H1 (cell line): Measurements from ENCODE around the gene PDE1C. TPM values are rescaled to one million over a fixed set of nuclear protein-coding genes. Genes with fewer than 3 reads are reported as not detected.

Experiments
- ASH2L ChIP-seq: fragments of 200-600, 300-600 bp; sonication (generic); IDR thresholded peaks from one replicate; pipeline ENCODE4 v1.7.1; 2017; ENCODE audit warnings: low read length
- CBX8 ChIP-seq: fragments of 300-800, 300-1000 bp; sonication (generic); IDR thresholded peaks from 2 replicates; pipeline ENCODE4 v1.7.1; 2016; ENCODE audit warnings: low read depth, low read length, borderline replicate concordance
- CHD7 ChIP-seq: fragments of 300-600 bp; sonication (generic); IDR thresholded peaks from 2 replicates; pipeline ENCODE4 v1.7.1; 2012; ENCODE audit warnings: low read length, moderate library complexity, mild to moderate bottlenecking, inconsistent platforms; ENCODE audit not compliant: insufficient replicate concordance
- HDAC6 ChIP-seq: IDR thresholded peaks from one replicate; pipeline ENCODE4 v1.7.1; 2012; ENCODE audit warnings: low read depth, mild to moderate bottlenecking, inconsistent platforms, low read length, moderate library complexity
- KDM4A ChIP-seq: IDR thresholded peaks from one replicate; pipeline ENCODE4 v1.7.1; 2012; ENCODE audit warnings: low read depth, mild to moderate bottlenecking, moderate library complexity, low read length, inconsistent platforms; ENCODE audit not compliant: severe bottlenecking
- KDM5A ChIP-seq: fragments of 200-600 bp; IDR thresholded peaks from 2 replicates; pipeline ENCODE4 v1.7.1; 2012; ENCODE audit warnings: mild to moderate bottlenecking, low read length, inconsistent platforms, mixed read lengths
- RBBP5 ChIP-seq: IDR thresholded peaks from 2 replicates; pipeline ENCODE4 v1.7.1; 2012; ENCODE audit warnings: low read depth, mild to moderate bottlenecking, inconsistent platforms, low read length, moderate library complexity, borderline replicate concordance
- SIX5 ChIP-seq: IDR thresholded peaks from 2 replicates; pipeline ENCODE4 v1.6.1; 2011; ENCODE audit warnings: mild to moderate bottlenecking, low read depth, low read length
- SP1 ChIP-seq: IDR thresholded peaks from 2 replicates; pipeline ENCODE4 v1.6.1; 2011; ENCODE audit warnings: low read depth, low read length
- TAF1 ChIP-seq: IDR thresholded peaks from 2 replicates; pipeline ENCODE4 v1.6.1; 2011; ENCODE audit warnings: mild to moderate bottlenecking, low read depth, low read length
- polyA plus RNA-seq, 7 experiments: library from polyadenylated mRNA; depleted of rRNA in 3 of 7; stranded (reverse) in 5 of 7; unstranded in 2 of 7; fragments of >200 nt in 5 of 7; fragments of 200-250 nt in 2 of 7; gene quantifications; 1 replicate in 5 of 7; 2 replicates in 1 of 7; 4 replicates in 1 of 7; pipeline versions ENCODE4 v1.2.1 to v1.2.3, GENCODE V29; 2011 to 2013; ENCODE audit warnings: missing spikeins in 2 of 7, mixed read lengths in 2 of 7
- total RNA-seq: library from RNA; stranded (reverse); fragmentation: NEBNext Ultra II Directional; extraction: Animal tissue kit (Norgen Biotek cat#: 25700); gene quantifications from 2 replicates; pipeline ENCODE4 v1.2.1, GENCODE V29; 2021

PDE1C gene
- total and polyA plus RNA-seq, 2 of the 8 experiments (the other 6 are each of a cell fraction or from before 2014, with no cell fraction given) = 0.11 to 1.1 TPM

- TF ChIP-seq CHD7 (no peak), ASH2L (no peak), SIX5 (no peak), TAF1 (no peak), CBX8 (no peak), SP1 (no peak), RBBP5 (no peak), KDM5A (no peak), KDM4A (no peak), HDAC6 (no peak)
- TF ChIP-seq, all 59 proteins: peak for 0
Observed at GRCh38 chr7:32033006-32033405, 37.2 kb downstream of the PDE1C start (continued).
